Fibroblast of lung (primary cell): Measurements from ENCODE around the gene C3orf49.

Experiments
- CTCF ChIP-seq, 2 donors: IDR thresholded peaks in 1 of 2; conservative IDR thresholded peaks in 1 of 2; 1 replicate in 1 of 2; 2 replicates in 1 of 2; pipeline ENCODE4 v1.5.1; 2011 to 2012; ENCODE audit warnings: low read length in 2 of 2, control low read depth in 1 of 2, inconsistent platforms in 1 of 2, low read depth in 1 of 2, mild to moderate bottlenecking in 1 of 2
- EZH2 ChIP-seq: IDR thresholded peaks from 2 replicates; pipeline ENCODE4 v1.5.1; 2012; ENCODE audit warnings: low read length, control low read depth, mild to moderate bottlenecking; ENCODE audit errors: missing control alignments

GRCh38 chr3:63855333-63855940, 36.3 kb downstream of the C3orf49 start:
- TF ChIP-seq EZH2 (no peak), CTCF (conservative IDR thresholded peaks at IDR 0.05 in 1 of 2, IDR thresholded peaks at IDR 0.05 in 1 of 2; ENCODE audit: low read depth in 1 of 2, low read length in 2 of 2) (no peak)
